GM21360 (cell line): ENCODE measurements around the gene USH1C.

Experiments used
- ATAC-seq: cut with Tn5 transposase; IDR thresholded peaks from one replicate; pipeline ENCODE4 v1.9.1; 2021; ENCODE audit warnings: mild to moderate bottlenecking, moderate library complexity; ENCODE audit not compliant: unreplicated experiment

Gene USH1C

DNA sequence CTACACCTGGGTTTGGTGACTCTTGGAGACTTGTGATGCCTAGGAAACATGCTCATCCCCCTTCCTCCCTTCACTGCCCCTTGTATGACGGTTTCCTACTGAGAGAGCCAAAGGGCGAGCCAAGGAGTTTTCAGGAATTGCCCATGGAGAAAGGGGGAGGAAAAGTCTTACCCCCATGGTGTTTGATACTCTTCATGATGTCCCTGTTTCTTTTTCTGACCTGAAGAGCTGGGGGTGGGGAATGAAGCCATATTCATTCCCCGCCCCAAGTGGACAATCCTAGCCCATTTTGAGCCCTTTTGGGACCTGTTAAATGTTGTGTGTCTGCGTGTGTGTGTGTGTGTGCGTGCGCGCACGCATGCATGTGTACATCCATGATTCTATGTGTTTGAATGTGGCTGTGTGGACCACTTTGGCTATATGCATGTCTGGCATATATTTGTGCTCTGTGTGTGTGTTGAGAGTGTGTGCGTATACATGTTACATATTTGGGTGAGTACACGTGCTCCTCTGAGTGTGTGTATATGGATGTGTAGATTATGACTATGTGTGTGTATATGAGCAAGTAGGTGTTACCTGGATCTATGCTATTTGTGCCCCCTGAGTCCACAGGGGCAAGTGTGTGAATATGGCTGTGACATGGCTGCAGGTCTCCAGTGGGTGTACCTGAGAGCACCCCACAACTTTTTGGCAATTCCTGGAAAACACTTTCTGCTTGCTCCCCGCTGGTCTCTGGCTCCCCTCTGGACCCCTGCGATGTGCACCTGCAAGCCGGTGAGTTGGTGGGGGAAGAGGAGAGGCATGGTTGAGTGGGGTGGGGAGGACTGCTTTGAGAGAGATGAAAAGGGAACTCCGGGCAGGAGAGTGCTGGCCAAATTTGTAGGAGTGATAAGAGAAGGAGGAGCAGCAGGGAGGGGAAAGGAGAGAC, 27.5 kb upstream of the USH1C start:
- ATAC-seq, result no peak

DNA sequence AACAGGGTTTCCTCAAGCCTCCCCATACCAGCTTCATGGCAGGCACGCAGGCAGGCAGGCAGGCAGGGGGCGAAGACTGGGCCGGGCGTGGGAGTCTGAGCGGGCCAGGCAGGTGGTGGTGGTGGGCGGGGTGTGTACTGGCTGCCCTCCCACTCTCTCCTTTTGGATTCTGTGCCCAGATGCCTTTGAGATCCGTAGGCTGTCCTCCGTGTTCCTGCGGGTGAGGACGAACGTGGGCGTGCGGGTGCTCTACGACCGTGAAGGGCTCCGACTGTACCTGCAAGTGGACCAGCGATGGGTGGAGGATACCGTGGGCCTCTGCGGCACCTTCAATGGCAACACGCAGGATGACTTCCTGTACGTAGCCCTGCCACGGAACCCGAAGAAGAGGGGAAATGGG, 25.8 kb upstream of the USH1C start:
- ATAC-seq, result no peak

GRCh38 chr11:17568944-17569343, 24.7 kb upstream of the USH1C start:
- no peak for ATAC-seq

DNA sequence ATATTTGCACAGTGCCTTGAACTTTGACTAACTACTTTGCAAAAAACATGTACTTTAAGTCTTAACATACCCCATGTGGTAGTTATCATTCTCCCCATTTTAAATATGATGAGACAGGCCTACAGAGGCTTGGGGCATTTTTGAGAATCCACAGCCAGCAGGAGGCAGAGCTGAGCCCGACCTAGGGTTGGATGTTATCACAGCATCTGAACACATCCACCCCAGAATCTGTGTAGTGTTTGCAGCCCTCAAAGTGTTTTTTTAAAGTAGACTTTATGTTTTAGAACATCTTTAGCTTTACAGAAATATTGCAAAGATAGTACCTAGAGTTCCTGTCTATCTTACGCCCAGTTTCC, 20.4 kb upstream of the USH1C start:
- ATAC-seq, result no peak

- no peak for ATAC-seq
Observed at GRCh38 chr11:17563961-17564686, 19.9 kb upstream of the USH1C start.

GRCh38 chr11:17563231-17563646, 19.0 kb upstream of the USH1C start:
- ATAC-seq, result no peak

DNA sequence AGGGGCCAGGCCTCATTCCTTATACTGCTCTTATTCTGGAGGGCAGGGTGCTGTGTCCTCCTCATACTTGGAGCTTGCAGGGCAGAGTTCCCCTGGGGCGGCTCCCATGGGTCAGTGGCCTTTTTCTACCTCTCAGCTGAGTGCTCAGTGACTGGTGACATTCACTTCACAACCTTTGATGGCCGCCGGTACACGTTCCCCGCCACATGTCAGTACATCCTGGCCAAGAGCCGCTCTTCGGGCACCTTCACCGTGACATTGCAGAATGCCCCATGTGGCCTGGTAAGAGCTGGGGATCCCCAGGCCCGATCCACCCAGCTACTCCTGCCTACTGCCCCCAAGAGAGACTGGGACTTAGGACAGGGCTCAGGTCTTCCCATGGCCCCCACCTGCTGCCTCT, 17.3 kb upstream of the USH1C start:
- no peak for ATAC-seq

DNA sequence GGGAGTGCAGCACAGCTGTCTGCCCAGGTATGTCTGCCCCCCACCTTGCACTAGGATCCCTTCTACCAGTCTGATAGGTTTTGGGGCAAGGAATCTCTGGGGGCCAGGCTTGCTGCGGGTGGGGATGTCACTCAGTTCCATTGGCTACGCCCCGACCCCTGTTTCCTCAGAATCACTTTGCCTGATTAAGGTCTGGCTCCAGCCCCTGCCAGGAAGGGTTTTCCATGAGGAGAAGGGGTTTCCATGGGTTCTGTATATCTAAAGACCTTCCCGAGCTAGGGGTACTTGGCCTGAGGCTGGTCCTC, 16.8 kb upstream of the USH1C start:
- ATAC-seq, result no peak

GRCh38 chr11:17560281-17561110, 16.3 kb upstream of the USH1C start:
- no peak for ATAC-seq

- ATAC-seq, result no peak
Observed at GRCh38 chr11:17559341-17560087, 15.3 kb upstream of the USH1C start.

GRCh38 chr11:17558916-17559315, 14.7 kb upstream of the USH1C start:
- ATAC-seq, result no peak

DNA sequence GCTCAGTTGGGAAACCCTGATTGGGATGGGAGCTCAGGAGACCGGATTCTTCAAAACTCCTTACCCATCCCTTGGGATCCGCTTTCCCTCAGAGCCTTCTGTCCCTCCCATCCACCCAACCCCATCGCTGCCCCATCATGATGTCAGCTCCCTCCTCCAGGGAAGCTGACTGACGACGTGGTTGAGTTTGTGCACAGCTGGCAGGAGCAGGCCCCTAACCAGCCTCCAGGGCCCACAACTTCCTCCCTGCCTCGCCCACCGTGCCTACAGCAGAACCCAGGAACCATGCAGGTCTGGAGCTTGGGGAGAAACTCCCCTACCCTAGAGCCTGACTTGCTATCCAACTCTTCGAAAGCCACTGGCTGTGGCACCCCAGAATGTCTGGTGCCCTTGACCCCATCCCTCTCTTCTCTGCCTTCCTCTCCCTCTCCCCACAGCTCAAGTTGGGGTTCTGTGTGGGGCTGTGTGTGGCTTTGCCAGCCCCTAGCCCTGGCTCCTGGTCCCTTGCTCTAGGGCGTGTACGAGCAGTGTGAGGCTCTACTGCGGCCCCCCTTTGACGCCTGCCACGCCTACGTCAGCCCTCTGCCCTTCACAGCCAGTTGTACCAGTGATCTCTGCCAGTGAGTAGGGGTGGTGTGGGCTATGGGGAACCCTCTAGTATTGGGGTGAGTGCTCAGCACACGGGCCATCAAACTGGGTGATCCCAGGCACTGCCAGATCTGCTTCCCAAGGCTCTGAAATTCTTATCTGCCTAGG, 14.0 kb upstream of the USH1C start:
- ATAC-seq, result no peak

- ATAC-seq, result no peak
Observed at GRCh38 chr11:17556999-17557398, 12.8 kb upstream of the USH1C start.

GRCh38 chr11:17554487-17554886, 10.3 kb upstream of the USH1C start:
- ATAC-seq, result no peak

GRCh38 chr11:17553249-17553546, 9.0 kb upstream of the USH1C start:
- no peak for ATAC-seq

- no peak for ATAC-seq
Observed at GRCh38 chr11:17552392-17553248, 8.4 kb upstream of the USH1C start.

- ATAC-seq, result no peak
Observed at GRCh38 chr11:17552041-17552355, 7.8 kb upstream of the USH1C start.

- ATAC-seq, result no peak
Observed at GRCh38 chr11:17551347-17552040, 7.3 kb upstream of the USH1C start.
